HepG2 (cell line): ENCODE measurements around the gene PNO1. TPM values are rescaled to one million over a fixed set of nuclear protein-coding genes. Genes with fewer than 3 reads are reported as not detected.
A peak's percentile ranks its signal among the peaks of the same experiment; 100 is the strongest.

Experiments
- AGO2 ChIP-seq: fragments of 200-400 bp; formaldehyde crosslinking; optimal IDR thresholded peaks from 2 replicates; pipeline ENCODE3; 2017; ENCODE audit warnings: mild to moderate bottlenecking, low read depth, low read length, moderate library complexity
- ARHGAP35 ChIP-seq: sonication (generic); formaldehyde crosslinking; IDR thresholded peaks from 2 replicates; pipeline ENCODE4 v1.9.0; 2022; ENCODE audit warnings: mild to moderate bottlenecking, inconsistent platforms, moderate library complexity, missing genetic modification reagents, borderline replicate concordance
- FOXP1 ChIP-seq, 2 experiments: fragments of 450-650 bp in 1 of 2; IDR thresholded peaks; 2 replicates each; pipeline ENCODE4 v1.6.1; 2017 to 2018; ENCODE audit warnings: antibody characterized with exemption in 1 of 2
- HNRNPL ChIP-seq: fragments of 200-400 bp; formaldehyde crosslinking; IDR thresholded peaks from 2 replicates; pipeline ENCODE4 v1.6.1; 2017; ENCODE audit warnings: mild to moderate bottlenecking, low read depth, low read length
- KLF6 ChIP-seq: IDR thresholded peaks from 2 replicates; pipeline ENCODE4 v1.8.0; 2016; ENCODE audit warnings: missing biosample characterization, missing genetic modification reagents
- MED8 ChIP-seq: sonication (generic); formaldehyde crosslinking; IDR thresholded peaks from 2 replicates; pipeline ENCODE4 v1.8.1; 2023; ENCODE audit warnings: mild to moderate bottlenecking, missing genetic modification reagents; ENCODE audit not compliant: insufficient replicate concordance
- MEF2D ChIP-seq: sonication (generic); formaldehyde crosslinking; IDR thresholded peaks from 2 replicates; pipeline ENCODE4 v1.5.1; 2020; ENCODE audit warnings: mild to moderate bottlenecking, missing genetic modification reagents
- MIXL1 ChIP-seq: IDR thresholded peaks from 2 replicates; pipeline ENCODE4 v1.6.1; 2016
- NCOA1 ChIP-seq: sonication (generic); formaldehyde crosslinking; IDR thresholded peaks from 2 replicates; pipeline ENCODE4 v1.9.0; 2021; ENCODE audit warnings: missing genetic modification reagents
- NR3C1 ChIP-seq: sonication (generic); formaldehyde crosslinking; IDR thresholded peaks from 2 replicates; pipeline ENCODE4 v1.4.0; 2020; ENCODE audit warnings: missing genetic modification reagents
- POLR2AphosphoS5 ChIP-seq: IDR thresholded peaks from 2 replicates; pipeline ENCODE4 v1.6.1; 2012; ENCODE audit warnings: low read depth, low read length
- TSC22D2 ChIP-seq: sonication (generic); formaldehyde crosslinking; IDR thresholded peaks from 2 replicates; pipeline ENCODE4 v1.5.1; 2020; ENCODE audit warnings: missing genetic modification reagents, mild to moderate bottlenecking, borderline replicate concordance
- ZNF567 ChIP-seq: sonication (generic); formaldehyde crosslinking; IDR thresholded peaks from 2 replicates; pipeline ENCODE4 v1.8.1; 2023; ENCODE audit warnings: mild to moderate bottlenecking, missing genetic modification reagents, borderline replicate concordance
- ZNF768 ChIP-seq: sonication (generic); formaldehyde crosslinking; IDR thresholded peaks from 2 replicates; pipeline ENCODE4 v1.4.0; 2020; ENCODE audit warnings: missing genetic modification reagents
- ZNF777 ChIP-seq: sonication (generic); formaldehyde crosslinking; IDR thresholded peaks from 2 replicates; pipeline ENCODE4 v1.4.0; 2020; ENCODE audit warnings: missing genetic modification reagents
- ZNF816 ChIP-seq: sonication (generic); formaldehyde crosslinking; IDR thresholded peaks from 2 replicates; pipeline ENCODE4 v1.8.0; 2022; ENCODE audit warnings: missing genetic modification reagents, mild to moderate bottlenecking, borderline replicate concordance
- ZNF839 ChIP-seq: sonication (generic); formaldehyde crosslinking; IDR thresholded peaks from 2 replicates; pipeline ENCODE4 v1.4.0; 2020; ENCODE audit warnings: missing genetic modification reagents, mild to moderate bottlenecking, borderline replicate concordance
- ZSCAN20 ChIP-seq: sonication (generic); formaldehyde crosslinking; IDR thresholded peaks from 2 replicates; pipeline ENCODE4 v1.4.0; 2020; ENCODE audit warnings: missing genetic modification reagents, mild to moderate bottlenecking, borderline replicate concordance
- polyA plus RNA-seq, 8 experiments: library from polyadenylated mRNA; depleted of rRNA in 3 of 8; stranded (reverse) in 7 of 8; unstranded in 1 of 8; fragments of >200 nt; fragmentation: Illumina TruSeq in 4 of 8; extraction: Trizol in 4 of 8; gene quantifications; 2 replicates each; pipeline versions ENCODE4 v1.2.1 to v1.2.3, GENCODE V29; 2011 to 2016; ENCODE audit warnings: low read depth in 4 of 8, missing spikeins in 1 of 8, mixed read lengths in 1 of 8; ENCODE audit not compliant: insufficient read depth in 1 of 8
- total RNA-seq, 5 experiments: library from RNA; depleted of rRNA; stranded (reverse); fragments of >200 nt; fragmentation: Illumina TruSeq; extraction: Trizol; gene quantifications; 2 replicates each; pipeline ENCODE4 v1.2.3, GENCODE V29; 2016; ENCODE audit warnings: low read depth in 1 of 5
- TF ChIP-seq, protein P1 (sequence below): sonication (generic); formaldehyde crosslinking; IDR thresholded peaks from 2 replicates; pipeline ENCODE4 v1.8.0; 2022; ENCODE audit warnings: low read depth, missing genetic modification reagents
- TF ChIP-seq, protein P2 (sequence below): sonication (generic); formaldehyde crosslinking; IDR thresholded peaks from 2 replicates; pipeline ENCODE4 v1.5.0; 2020; ENCODE audit warnings: missing genetic modification reagents
- TF ChIP-seq, protein P3 (sequence below): sonication (generic); formaldehyde crosslinking; IDR thresholded peaks from 2 replicates; pipeline ENCODE4 v1.5.1; 2020; ENCODE audit warnings: mild to moderate bottlenecking, missing genetic modification reagents, borderline replicate concordance
- TF ChIP-seq, protein P4 (sequence below): sonication (generic); formaldehyde crosslinking; IDR thresholded peaks from 2 replicates; pipeline ENCODE4 v1.5.1; 2020; ENCODE audit warnings: missing genetic modification reagents, mild to moderate bottlenecking, borderline replicate concordance

PNO1 gene
- total and polyA plus RNA-seq, 2 of the 13 experiments (the other 11 are each of a cell fraction or from before 2014, with no cell fraction given): 12.8 to 48.5 TPM

DNA sequence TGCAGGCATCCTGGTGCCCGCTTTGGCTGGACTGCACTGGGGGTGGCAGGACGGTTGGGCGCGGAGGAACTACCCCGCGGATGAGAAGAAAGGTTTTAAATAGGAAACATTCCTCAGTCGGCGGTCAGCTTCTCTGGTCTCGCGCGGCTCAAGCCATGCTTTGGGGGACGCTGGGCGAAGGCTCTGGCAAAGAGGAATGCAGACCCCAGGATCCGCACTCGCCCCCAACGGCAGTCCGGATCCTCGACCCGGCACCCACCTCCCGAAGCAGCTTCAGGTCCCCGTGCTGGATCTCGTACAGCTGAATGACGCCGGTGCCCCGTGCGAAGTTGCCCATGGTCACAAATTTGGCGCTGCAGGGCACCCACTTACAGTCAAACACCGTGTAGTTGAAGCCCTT is 686 bp upstream of the PNO1 start (continued):
- TF ChIP-seq, protein P1, sequence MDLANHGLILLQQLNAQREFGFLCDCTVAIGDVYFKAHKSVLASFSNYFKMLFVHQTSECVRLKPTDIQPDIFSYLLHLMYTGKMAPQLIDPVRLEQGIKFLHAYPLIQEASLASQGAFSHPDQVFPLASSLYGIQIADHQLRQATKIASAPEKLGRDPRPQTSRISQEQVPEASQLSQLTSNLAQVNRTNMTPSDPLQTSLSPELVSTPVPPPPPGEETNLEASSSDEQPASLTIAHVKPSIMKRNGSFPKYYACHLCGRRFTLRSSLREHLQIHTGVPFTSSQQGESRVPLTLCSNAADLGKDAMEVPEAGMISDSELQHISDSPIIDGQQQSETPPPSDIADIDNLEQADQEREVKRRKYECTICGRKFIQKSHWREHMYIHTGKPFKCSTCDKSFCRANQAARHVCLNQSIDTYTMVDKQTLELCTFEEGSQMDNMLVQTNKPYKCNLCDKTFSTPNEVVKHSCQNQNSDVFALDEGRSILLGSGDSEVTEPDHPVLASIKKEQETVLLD: 0 out of 2 replicates have a peak, but pooled peaks have one; percentile 13
- TF ChIP-seq FOXP1 (IDR thresholded peaks at IDR 0.05): no peak
- no peak for TF ChIP-seq FOXP1 (CRISPR knock-in tag; IDR thresholded peaks at IDR 0.05)
- TF ChIP-seq, protein P2, sequence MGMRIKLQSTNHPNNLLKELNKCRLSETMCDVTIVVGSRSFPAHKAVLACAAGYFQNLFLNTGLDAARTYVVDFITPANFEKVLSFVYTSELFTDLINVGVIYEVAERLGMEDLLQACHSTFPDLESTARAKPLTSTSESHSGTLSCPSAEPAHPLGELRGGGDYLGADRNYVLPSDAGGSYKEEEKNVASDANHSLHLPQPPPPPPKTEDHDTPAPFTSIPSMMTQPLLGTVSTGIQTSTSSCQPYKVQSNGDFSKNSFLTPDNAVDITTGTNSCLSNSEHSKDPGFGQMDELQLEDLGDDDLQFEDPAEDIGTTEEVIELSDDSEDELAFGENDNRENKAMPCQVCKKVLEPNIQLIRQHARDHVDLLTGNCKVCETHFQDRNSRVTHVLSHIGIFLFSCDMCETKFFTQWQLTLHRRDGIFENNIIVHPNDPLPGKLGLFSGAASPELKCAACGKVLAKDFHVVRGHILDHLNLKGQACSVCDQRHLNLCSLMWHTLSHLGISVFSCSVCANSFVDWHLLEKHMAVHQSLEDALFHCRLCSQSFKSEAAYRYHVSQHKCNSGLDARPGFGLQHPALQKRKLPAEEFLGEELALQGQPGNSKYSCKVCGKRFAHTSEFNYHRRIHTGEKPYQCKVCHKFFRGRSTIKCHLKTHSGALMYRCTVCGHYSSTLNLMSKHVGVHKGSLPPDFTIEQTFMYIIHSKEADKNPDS: 0 out of 2 replicates have a peak, but pooled peaks have one; percentile 88
- peak; percentile 88 for TF ChIP-seq HNRNPL
- TF ChIP-seq MEF2D (CRISPR knock-in tag): 0 out of 2 replicates have a peak, but pooled peaks have one; percentile 16
- TF ChIP-seq TSC22D2 (CRISPR knock-in tag): 0 out of 2 replicates have a peak, but pooled peaks have one; percentile 10
- TF ChIP-seq NCOA1 (CRISPR knock-in tag): peak; percentile 86; the same call in 1 of the 2 replicates
- TF ChIP-seq AGO2: peak; percentile 37
- peak; percentile 6; the same call in 1 of the 2 replicates for TF ChIP-seq KLF6
- no peak for TF ChIP-seq ZNF567 (CRISPR knock-in tag)
- TF ChIP-seq POLR2AphosphoS5: no peak
- TF ChIP-seq ZNF839 (CRISPR knock-in tag): peak; percentile 59; the same call in 1 of the 2 replicates
- TF ChIP-seq ARHGAP35 (CRISPR knock-in tag): peak; percentile 18; the same call in 1 of the 2 replicates
- TF ChIP-seq ZNF768 (CRISPR knock-in tag): peak; percentile 54; the same call in 1 of the 2 replicates
- TF ChIP-seq NR3C1: no peak
- 0 out of 2 replicates have a peak, but pooled peaks have one; percentile 64 for TF ChIP-seq ZNF816 (CRISPR knock-in tag)
- no peak for TF ChIP-seq ZNF777 (CRISPR knock-in tag)
- TF ChIP-seq MIXL1 (CRISPR knock-in tag): no peak
- TF ChIP-seq ZSCAN20 (CRISPR knock-in tag): peak; percentile 42; the same call in 1 of the 2 replicates
- TF ChIP-seq, protein P3, sequence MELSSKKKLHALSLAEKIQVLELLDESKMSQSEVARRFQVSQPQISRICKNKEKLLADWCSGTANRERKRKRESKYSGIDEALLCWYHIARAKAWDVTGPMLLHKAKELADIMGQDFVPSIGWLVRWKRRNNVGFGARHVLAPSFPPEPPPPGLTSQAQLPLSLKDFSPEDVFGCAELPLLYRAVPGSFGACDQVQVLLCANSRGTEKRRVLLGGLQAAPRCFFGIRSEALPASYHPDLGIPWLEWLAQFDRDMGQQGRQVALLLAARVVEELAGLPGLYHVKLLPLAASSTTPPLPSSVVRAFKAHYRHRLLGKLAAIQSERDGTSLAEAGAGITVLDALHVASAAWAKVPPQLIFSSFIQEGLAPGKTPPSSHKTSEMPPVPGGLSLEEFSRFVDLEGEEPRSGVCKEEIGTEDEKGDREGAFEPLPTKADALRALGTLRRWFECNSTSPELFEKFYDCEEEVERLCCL (CRISPR knock-in tag): 0 out of 2 replicates have a peak, but pooled peaks have one; percentile 30
- TF ChIP-seq, protein P4, sequence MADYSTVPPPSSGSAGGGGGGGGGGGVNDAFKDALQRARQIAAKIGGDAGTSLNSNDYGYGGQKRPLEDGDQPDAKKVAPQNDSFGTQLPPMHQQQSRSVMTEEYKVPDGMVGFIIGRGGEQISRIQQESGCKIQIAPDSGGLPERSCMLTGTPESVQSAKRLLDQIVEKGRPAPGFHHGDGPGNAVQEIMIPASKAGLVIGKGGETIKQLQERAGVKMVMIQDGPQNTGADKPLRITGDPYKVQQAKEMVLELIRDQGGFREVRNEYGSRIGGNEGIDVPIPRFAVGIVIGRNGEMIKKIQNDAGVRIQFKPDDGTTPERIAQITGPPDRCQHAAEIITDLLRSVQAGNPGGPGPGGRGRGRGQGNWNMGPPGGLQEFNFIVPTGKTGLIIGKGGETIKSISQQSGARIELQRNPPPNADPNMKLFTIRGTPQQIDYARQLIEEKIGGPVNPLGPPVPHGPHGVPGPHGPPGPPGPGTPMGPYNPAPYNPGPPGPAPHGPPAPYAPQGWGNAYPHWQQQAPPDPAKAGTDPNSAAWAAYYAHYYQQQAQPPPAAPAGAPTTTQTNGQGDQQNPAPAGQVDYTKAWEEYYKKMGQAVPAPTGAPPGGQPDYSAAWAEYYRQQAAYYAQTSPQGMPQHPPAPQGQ (CRISPR knock-in tag): no peak
- no peak for TF ChIP-seq MED8 (CRISPR knock-in tag)
